ENCODE data around the gene CEP83.
"Not testable (repeated sequence)": the region's sequence is repeated elsewhere in the genome, so short reads cannot be mapped to it uniquely, and the experiment has no call there.

Gene CEP83

GRCh38 chr12:94377599-94377998 is 82.1 kb downstream of the CEP83 start:
- DNase-seq (ENCODE audit: low spot score), result no peak

- no peak for DNase-seq (ENCODE audit: low spot score)
Measured at GRCh38 chr12:94374124-94374523, 85.5 kb downstream of the CEP83 start.

- DNase-seq (ENCODE audit: low spot score), result no peak
Measured at GRCh38 chr12:94372461-94372860, 87.2 kb downstream of the CEP83 start.

- no peak for DNase-seq (ENCODE audit: low spot score)
Measured at GRCh38 chr12:94362653-94363052, 97.0 kb downstream of the CEP83 start.

- no peak for DNase-seq (ENCODE audit: low spot score)
Measured at GRCh38 chr12:94359761-94360160, 99.9 kb downstream of the CEP83 start.

GRCh38 chr12:94353130-94353529 is 106.5 kb downstream of the CEP83 start:
- DNase-seq (ENCODE audit: low spot score), result no peak

GRCh38 chr12:94340573-94340972 is 119.1 kb downstream of the CEP83 start:
- DNase-seq (ENCODE audit: low spot score), result no peak

- DNase-seq (ENCODE audit: low spot score), result no peak
Measured at GRCh38 chr12:94338006-94338794, 121.5 kb downstream of the CEP83 start.

- DNase-seq (ENCODE audit: low spot score), result no peak
Measured at GRCh38 chr12:94336211-94336925, 123.3 kb downstream of the CEP83 start.

- no peak for DNase-seq (ENCODE audit: low spot score)
Measured at GRCh38 chr12:94333396-94333795, 126.3 kb downstream of the CEP83 start.

GRCh38 chr12:94329366-94329765 is 130.3 kb downstream of the CEP83 start:
- DNase-seq (ENCODE audit: low spot score), result no peak

GRCh38 chr12:94327809-94328208 is 131.9 kb downstream of the CEP83 start:
- DNase-seq (ENCODE audit: low spot score), result no peak

- no peak for DNase-seq (ENCODE audit: low spot score)
Measured at GRCh38 chr12:94326727-94327126, 132.9 kb downstream of the CEP83 start.

- no peak for DNase-seq (ENCODE audit: low spot score)
Measured at GRCh38 chr12:94326234-94326633, 133.4 kb downstream of the CEP83 start.

- no peak for DNase-seq (ENCODE audit: low spot score)
Measured at GRCh38 chr12:94322346-94322745, 137.3 kb downstream of the CEP83 start.

GRCh38 chr12:94320109-94320508 is 139.6 kb downstream of the CEP83 start:
- DNase-seq (ENCODE audit: low spot score), result no peak

- no peak for DNase-seq (ENCODE audit: low spot score)
Measured at GRCh38 chr12:94318181-94318580, 141.5 kb downstream of the CEP83 start.

- not testable (repeated sequence) for DNase-seq (ENCODE audit: low spot score)
Measured at GRCh38 chr12:94316600-94316999, 143.1 kb downstream of the CEP83 start.

GRCh38 chr12:94312378-94312777 is 147.3 kb downstream of the CEP83 start:
- DNase-seq (ENCODE audit: low spot score), result no peak

- no peak for DNase-seq (ENCODE audit: low spot score)
Measured at GRCh38 chr12:94309373-94309772, 150.3 kb downstream of the CEP83 start.

- no peak for DNase-seq (ENCODE audit: low spot score)
Measured at GRCh38 chr12:94308612-94309011, 151.1 kb downstream of the CEP83 start.

- DNase-seq (ENCODE audit: low spot score), result no peak
Measured at GRCh38 chr12:94305130-94305957, 154.3 kb downstream of the CEP83 start.
